ENCODE measurements around the gene RB1.

DNA sequence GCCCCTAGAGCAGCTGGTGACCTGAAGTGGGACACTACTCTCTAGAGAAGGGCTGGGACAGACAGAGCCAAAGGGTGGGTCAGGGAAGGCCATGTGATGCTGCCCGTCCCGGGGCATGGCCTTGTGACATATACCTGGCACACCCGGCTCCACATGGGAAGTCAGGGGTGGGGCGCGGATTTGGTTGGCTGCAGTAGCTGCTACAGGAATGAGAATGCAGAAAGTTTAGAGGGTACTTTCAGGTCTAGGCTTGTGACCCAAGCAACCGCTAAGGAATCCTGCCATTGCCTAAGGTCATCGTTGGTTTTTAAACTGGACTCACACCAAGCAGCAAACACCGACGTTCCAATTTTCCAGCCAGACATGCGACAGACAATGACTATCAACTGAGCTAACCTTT lies 203.5 kb downstream of the RB1 start:
- TF ChIP-seq, protein P1, sequence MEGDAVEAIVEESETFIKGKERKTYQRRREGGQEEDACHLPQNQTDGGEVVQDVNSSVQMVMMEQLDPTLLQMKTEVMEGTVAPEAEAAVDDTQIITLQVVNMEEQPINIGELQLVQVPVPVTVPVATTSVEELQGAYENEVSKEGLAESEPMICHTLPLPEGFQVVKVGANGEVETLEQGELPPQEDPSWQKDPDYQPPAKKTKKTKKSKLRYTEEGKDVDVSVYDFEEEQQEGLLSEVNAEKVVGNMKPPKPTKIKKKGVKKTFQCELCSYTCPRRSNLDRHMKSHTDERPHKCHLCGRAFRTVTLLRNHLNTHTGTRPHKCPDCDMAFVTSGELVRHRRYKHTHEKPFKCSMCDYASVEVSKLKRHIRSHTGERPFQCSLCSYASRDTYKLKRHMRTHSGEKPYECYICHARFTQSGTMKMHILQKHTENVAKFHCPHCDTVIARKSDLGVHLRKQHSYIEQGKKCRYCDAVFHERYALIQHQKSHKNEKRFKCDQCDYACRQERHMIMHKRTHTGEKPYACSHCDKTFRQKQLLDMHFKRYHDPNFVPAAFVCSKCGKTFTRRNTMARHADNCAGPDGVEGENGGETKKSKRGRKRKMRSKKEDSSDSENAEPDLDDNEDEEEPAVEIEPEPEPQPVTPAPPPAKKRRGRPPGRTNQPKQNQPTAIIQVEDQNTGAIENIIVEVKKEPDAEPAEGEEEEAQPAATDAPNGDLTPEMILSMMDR (IDR thresholded peaks at IDR 0.05; ENCODE audit: low read depth, low read length), result no peak
- no peak for TF ChIP-seq EZH2phosphoT487 (IDR thresholded peaks at IDR 0.05; ENCODE audit: low read depth)
